ENCODE measurements around the gene PTPRCAP.

PTPRCAP gene

DNA sequence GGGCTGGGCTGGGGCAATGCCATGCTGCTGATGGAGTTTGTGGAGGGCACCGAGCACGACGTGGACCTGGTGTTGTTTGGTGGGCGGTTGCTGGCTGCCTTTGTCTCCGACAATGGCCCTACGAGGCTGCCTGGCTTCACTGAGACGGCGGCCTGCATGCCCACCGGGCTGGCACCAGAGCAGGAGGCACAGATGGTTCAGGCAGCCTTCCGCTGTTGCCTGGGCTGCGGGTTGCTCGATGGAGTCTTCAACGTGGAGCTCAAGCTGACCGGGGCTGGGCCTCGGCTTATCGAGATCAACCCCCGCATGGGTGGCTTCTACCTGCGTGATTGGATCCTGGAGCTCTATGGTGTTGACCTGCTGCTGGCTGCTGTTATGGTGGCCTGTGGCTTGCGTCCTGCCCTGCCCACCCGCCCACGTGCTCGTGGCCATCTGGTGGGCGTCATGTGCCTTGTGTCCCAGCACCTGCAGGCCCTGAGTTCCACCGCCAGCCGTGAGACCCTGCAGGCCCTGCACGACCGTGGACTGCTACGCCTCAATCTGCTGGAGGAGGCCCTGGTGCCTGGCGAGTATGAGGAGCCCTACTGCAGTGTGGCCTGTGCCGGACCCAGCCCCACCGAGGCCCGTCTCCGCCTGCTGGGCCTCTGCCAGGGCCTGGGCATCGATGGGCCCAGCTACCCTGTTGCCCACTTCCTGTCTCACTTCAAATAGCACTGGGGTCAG is 13.4 kb downstream of the PTPRCAP start:
- DNase-seq (ENCODE audit: low read depth) = no peak

DNA sequence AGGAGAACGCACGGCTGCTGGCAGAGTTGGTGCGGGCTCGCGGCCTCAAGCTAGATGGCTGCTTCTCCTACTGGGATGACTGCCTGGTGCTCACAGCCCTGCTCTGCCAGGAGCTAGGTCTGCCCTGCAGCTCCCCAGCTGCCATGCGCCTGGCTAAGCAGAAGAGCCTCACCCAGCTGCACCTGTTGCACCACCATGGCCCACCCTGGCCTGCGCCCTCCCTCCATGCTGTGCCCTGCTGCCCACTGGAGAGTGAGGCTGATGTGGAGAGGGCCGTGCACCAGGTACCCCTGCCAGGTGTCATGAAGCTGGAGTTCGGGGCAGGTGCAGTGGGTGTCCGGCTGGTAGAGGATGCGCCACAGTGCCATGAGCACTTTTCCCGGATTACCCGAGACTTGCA is 14.0 kb downstream of the PTPRCAP start:
- DNase-seq (ENCODE audit: low read depth) = no peak

DNA sequence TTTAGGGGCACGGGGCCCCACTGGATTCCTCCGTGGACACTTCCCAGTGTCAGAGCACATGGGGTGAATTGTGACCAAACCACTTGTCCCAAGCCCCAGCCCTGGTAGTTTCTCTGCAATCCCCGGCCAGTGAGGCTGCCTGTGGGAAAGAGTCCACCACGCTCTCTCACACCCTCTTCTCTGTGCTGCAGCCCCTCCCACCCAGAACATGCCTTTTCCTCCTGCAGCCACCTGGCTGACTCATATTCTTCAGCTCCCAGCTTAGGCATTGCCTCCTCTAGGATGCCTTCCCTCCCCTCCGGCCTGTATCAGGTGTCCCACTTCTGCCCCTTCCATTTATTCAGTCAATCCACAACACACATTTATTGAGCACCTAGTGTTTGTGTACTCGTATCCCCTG is 14.6 kb downstream of the PTPRCAP start:
- DNase-seq (ENCODE audit: low read depth) = no peak

DNA sequence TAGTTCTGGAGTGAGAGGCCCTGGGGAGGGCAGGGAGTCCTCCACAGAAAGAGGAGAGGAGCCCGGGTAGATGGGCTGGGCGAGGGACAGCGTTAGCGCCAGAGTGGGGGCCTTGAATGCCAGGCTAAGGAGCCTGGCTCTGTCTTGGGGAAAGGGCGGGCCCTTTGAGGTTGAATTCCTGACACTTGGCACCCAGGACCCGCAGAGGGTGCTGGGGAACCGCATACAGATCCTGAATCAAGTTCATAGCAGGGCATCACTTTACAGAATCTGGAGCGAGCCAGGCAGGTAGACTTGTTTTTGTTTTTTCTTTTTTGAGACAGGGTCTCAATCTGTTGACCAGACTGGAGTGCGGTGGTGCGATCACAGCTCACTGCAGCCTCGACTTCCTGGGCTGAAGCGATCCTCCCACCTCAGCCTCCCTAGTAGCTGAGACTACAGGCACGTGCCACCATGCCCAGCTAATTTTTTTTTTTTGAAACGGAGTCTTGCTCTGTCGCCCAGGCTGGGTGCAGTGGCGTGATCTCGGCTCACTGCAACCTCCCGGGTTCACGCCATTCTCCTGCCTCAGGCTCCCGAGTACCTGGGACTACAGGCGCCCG is 16.0 kb downstream of the PTPRCAP start:
- no peak for DNase-seq (ENCODE audit: low read depth)

DNA sequence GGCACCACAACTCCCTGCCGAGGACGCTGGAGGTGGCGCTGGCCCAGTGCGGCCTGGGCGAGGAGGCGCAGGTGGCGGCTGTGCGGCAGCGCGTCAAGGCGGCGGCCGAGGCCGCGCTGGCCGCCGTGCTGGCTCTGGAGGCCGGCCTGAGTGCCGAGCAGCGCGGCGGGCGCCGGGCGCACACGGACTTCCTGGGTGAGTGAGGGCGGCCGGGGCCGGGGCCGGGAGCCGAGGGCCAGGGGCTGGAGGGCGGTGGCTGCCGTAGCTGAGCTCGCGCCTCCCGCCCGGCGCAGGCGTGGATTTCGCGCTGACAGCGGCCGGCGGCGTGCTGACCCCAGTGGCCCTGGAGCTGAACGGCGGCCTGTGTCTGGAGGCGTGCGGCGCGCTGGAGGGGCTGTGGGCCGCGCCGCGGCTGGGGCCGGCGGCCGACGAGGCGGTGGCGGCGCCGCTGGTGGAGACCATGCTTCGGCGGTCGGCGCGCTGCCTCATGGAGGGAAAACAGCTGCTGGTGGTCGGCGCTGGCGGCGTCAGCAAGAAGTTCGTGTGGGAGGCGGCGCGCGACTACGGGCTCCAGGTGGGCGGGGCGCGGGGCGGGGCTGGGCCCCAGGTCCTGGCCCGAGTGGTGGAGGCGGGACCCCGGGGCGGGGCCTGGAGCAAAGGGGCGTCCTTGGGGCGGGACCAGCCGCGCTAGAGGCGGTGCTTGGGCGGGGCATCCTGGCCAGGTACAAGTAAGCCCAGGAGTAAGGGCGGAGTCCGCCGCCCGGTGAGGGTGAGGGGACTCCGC is 16.6 kb downstream of the PTPRCAP start:
- DNase-seq (ENCODE audit: low read depth) = peak; percentile 72

DNA sequence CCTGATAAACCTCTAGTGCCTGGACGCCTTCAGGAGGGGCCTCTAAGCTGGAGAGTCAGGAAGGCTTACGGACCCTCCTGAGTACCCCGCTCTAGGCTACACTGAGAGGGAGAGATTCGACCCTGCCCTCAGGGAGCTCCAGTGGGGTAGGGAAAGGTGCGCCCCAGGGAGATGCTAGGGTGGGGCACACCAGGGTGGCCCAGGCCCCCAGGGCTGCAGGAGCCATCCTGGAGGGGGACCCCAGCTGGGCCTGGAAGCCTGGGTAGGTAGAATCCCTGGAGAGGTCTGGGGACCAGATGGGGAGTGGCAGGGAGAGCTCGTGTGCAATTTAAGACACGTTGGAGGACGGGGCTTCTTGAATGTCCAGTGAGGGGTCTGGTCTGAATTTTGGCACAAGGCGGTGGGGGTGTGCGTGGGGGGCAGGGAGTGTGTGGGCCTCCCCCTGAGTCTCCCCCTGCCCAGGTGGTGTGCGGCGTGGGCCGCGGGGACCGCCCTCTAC is 17.3 kb downstream of the PTPRCAP start:
- no peak for DNase-seq (ENCODE audit: low read depth)

DNA sequence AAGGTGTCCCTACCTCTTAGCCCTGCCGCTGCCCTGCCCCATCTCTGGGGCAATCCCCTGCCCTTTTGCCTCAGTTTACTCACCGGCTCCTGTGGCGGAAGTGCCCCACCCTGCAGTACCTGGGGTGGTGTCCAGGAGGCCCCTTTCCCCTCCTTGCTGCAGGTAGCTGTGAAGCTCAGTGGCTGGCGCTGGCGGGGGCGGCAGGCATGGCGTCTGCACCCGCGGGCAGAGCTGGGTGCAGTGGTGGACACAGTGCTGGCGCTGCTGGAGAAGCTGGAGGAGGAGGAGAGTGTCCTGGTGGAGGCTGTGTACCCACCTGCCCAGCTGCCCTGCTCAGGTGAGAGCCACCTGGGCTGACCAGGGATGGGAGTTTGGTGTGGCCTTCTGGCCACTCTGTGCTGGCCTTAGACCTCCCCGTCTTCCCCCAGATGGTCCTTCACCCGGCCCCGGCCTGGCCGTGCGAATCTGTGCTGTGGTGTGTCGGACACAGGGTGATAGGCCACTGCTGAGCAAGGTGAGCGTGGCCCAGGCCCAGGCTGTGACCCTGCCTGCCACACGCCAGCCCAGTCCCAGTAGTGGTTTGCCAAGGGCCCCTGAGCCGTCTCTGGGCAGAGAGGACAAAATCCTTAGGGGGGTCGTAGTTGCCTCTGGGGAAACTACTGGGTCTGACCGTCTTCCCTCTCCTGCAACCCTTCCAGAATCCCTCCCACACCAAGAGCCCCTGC is 18.0 kb downstream of the PTPRCAP start:
- DNase-seq (ENCODE audit: low read depth) = no peak

DNA sequence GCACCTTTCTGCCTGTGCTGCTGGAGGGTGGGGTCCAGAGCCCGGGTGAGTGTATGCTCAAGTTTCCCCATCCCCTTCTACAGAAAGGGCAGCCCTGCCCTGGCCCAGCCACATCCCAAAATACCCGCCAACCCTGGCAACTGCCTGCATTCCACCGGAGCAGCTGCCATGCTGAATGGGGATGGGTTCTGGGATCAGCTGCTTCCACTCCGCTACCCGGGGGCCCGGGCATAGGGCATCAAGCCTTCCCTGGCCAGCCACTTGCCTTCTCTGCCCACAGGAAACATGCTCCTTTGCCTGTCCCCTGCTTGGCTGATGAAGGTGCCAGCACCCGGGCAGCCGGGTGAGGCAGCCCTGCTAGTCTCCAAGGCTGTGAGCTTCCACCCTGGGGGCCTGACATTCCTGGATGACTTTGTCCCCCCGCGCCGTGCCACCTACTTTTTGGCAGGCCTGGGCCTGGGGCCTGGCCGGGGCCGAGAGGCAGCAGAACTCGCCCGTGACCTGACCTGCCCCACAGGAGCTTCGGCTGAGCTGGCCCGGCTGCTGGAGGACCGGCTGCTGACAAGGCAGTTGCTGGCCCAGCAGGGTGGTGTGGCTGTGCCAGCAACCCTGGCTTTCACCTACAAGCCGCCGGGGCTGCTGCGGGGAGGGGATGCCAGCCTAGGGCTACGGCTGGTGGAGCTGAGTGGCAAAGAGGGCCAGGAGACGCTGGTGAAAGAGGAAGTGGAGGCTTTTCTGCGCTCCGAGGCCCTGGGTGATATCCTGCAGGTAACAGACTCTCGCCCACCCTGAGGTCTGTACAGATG is 18.8 kb downstream of the PTPRCAP start:
- DNase-seq (ENCODE audit: low read depth) = no peak

DNA sequence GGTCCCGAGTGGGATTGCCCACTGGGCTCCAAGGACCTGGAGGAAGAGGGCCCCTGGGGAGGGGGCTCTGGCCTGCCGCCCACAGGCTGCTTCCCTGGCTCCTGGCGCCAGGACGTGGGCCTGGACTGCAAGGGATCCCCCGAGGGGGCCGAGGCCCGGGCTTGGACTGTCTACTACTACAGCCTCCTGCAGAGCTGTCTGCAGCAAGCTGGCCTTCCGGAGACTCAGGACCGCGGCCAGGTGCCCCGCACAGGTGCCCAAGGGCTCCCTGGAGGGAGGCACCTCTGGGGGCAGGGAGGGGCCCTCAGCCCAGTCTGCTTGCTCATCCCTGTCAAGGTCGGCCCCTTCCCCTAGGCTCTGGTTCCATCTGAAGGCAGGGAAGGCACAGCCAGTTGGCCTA is 20.1 kb downstream of the PTPRCAP start:
- DNase-seq (ENCODE audit: low read depth) = no peak

DNA sequence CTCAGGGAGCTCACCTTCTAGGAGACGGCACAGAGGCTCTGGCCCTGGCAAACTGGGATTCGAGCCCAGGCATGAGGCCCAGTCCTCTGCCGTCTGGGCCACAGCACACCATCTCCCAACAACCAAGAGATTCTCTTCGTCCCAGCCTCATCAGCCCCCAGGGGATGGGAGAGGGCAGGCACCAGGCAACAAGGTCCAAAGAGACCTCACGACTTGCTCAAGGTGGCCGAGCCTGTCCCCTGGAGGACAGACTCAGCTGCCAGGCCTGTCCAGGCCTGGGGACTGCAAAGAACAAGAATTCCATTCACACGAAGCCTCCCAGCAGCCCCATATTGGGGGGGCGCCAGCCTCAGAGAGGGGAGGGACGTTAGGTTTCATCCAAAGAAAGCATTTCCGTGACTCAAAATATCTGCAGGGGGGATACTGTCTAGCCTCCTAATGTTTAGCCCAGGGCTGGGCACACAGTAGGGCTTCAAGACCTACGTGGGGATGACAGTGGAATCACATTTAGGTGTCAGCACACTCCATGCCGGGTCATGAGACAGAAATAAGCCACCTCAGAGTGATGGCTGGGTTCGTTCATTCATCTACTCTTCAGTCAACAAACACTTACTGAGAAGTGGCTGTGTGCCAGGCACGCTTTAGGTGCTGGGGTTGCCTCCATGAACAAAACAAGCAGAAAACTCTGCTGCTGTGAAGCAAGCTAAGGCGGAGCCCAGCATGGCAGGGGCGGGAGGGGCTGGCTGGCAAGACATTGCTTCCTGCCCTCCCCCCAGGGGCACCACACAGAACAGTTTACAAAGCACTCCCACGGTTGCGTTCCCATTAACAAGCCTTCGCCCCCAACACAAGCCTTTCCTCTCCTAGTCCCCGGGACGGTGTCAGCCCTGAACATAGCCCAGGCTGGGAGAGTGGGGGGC is 20.8 kb downstream of the PTPRCAP start:
- DNase-seq (ENCODE audit: low read depth) = no peak

DNA sequence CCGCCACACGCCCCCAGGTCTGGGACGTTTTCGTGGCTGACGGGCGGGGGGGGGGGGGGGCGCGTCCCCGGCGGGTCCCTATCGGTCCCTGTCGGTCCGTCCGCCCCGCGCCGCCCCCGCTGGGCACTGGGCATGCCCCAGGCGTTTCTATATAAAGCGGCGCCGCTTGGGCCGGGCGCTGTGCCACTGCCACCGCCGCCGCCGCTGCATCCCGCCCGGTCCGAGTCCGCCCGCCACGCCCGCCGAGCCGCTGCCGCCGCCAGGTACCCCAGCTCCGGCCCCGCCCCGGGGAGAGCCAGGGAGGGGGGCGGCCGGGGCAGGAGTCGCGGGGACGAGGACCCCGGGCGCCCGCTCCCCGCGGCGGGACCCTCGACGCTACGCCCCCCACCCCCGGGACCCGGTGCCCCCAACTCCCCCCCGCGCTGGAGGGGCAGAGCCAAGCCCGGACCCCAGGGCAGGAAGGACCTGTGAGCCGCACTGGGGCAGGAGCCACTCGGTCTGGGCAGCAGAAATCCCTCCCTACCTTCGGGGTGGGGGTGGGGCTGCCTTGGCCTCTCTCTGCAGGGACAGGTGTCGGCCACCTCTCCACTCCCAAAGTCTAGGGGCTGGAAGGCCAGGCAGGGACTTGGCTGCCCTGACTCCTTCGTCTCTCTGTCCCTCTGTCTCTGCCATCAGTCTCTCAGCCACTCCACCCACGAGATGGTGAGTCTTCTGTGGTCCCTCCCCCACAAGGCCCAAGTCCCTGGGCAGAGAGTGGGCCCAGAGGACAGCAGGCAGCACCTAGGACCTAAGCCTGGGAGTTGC is 21.8 kb downstream of the PTPRCAP start, which contains the start of gene CARNS1:
TSS of gene CARNS1 (plus strand) at position 178 of the 804 bp plus-strand sequence. CDS start at position 700, 522 bp downstream.
- DNase-seq (ENCODE audit: low read depth) = no peak

DNA sequence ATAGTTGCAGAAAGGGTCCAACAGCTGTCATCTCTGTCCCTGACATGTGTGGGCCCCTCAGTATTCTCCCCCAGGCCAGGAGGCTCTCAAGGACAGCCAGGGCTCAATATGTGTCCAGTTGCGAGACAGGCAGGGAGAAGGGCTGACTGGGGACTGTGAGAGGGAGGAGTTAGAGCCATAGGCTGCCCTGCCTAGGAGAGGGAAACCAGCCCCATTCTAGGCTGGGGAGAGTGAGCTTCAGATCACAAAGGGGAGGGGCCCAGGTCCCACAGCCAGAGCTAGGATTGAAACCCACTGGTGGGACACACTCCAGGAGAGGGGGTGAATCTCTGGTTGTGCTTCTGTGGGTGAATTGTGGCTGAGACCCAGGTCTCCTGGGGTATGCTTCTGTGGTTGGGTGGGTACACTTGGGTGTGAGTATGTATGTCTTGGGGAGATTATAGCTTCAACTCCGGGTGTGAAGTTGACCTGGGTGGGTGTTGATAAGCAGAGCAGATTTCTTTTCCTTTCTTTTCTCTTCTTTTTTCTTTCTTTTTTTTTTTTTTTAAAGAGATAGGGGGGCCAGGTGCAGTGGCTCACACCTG is 24.1 kb downstream of the PTPRCAP start:
- DNase-seq (ENCODE audit: low read depth) = no peak

DNA sequence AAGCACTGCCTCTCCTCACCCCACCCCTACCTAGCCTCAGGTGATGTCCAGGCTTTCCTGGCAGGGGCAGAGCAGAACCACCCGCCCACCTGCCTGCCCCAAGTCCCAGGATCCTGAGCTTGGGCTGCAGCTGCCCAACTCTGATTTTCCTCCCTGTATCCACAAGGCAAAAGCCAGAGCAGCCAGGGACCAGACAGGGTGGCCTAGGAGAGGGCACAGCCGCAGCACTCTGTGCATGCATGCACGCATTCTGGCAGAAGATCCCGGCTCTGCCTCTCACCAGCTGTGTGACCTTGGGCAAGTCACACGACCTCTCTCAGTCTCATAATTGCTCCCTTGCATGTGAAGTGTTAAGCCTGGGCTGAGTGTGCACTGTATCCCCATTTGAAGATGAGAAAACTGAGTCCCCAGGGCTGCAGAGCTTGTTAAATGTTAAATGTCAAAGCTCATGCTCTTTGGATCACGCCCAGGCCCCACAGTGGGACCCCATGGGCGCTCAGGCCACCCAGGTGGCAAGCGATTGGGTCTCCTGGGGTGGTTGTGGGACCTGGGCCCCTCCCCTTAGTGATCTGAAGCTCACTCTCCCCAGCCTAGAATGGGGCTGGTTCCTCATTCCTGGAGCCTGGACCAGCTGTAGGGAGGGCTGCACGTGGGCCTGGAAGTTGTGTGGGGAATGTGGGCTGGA is 24.8 kb downstream of the PTPRCAP start:
- no peak for DNase-seq (ENCODE audit: low read depth)

DNA sequence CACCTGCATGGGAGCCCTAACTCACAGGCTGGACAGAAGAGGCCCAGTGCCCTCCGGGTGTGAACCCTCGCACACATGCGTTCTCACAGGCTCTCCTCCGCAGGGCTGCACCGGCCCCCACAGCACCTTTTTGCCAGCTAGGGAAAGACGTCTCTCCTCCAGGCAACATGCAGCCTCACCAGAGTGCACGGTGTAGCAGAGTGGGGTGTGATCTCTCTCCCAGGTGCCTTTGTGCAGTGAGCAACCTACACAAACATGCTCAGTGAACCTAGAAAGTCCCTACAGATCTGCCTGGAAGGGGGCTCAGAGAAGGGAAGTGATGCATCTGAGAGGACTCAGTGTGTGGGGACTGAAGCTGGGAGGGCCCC is 25.7 kb downstream of the PTPRCAP start:
- DNase-seq (ENCODE audit: low read depth) = no peak

DNA sequence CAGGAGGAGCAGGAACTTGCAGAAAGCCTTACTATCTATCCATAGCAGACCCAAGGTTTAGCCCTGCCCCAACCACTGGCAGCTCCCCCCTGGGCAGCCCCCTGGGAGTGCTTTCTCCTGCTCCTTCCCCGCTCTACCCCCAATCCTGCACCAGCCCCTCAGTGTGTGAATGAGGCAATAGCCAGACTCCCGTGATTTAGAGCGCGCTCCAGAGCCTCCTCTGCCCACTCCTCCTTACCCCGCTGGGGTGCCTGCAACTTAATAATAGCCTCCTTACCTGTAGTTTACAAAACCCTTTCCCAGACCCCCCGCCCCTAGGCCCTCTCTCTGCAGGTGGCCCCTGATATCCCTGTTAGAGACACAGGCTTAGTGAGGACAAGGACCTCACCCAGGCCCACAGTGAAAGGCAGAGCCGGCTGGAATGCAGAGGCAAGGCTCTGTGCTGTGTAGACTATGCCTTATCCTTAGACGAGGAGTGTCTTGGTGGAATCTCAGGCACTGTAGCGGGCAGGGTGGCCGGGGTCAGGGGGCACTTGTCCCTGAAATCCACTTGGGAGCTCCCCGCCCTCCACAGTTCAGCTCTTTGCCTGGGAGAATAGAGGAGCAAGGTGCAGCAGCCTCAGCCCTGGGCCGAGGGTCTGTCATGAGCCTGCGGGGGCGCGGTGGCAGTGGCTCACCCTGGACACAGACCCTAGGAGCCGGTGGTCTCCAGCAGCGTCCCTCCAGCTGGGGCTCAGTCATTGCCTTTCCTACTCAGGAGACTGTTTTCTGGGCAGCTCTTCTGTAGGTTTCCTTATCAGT is 26.3 kb downstream of the PTPRCAP start:
- no peak for DNase-seq (ENCODE audit: low read depth)

DNA sequence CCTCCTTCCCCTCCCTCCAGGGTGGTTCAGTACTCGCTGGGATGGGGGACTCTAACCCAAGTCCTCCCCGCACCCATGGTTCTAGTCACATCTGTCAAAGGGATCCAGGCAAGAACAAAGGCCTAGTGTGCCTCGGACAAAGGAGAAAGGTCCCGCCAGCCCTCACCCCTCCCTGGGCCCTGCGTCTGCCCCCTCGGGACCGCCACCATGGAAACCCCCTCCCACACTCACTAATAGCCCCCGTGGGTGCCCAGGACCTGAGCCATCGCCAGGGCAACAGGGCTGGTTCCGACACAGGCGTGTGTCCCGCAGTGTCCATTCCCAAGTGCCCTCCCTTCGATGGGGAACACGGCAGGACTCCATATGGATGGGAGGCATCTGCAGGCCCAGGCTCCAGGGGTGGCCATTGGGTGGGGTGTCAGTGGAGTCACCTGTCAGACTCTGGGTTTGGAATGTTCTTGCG is 27.1 kb downstream of the PTPRCAP start:
- DNase-seq (ENCODE audit: low read depth) = no peak

DNA sequence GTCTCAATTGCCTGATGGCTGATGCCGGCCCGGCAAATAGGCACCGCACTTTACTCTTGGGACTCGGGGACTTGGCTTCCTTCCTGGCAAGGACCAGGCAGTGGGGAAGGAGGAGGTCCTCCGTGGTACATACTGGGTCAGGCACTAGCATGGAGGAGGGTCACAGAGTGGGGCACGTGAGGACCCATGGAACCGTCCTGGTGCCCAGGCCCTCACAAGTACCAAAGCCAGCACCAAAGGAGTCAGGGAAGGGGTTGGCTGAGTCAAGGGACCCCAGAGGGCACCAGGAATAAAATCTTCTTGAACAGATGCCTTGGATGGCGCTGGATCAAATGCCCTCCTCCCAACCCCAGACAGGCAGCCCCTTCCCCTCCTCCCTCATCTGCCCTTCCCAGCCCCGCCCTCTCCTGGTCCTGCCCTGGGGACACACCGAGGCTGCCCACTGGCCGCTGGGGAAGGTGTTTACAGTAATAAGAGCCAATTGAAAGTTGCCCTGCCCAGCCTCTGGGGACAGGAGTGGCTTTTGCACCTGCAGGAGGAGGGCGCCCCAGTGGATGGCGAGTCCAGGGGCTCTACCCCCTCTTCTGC is 27.6 kb downstream of the PTPRCAP start:
- no peak for DNase-seq (ENCODE audit: low read depth)
